Testis (tissue), 3 donors: ENCODE measurements around the gene NRN1L. TPM values are rescaled to one million over a fixed set of nuclear protein-coding genes. Genes with fewer than 3 reads are reported as not detected.

Source experiments
- DNase-seq: peaks from one replicate; pipeline ENCODE4 v3.0.0-alpha.2; 2019
- H3K27ac ChIP-seq, 2 donors: fragments of 200-600 bp; sonication (generic); one replicate each; pipeline ENCODE4 v1.5.1; 2019
- H3K27me3 ChIP-seq: fragments of 200-600 bp; sonication (generic); one replicate; pipeline ENCODE4 v1.5.1; 2019
- H3K36me3 ChIP-seq: fragments of 200-600 bp; sonication (generic); one replicate; pipeline ENCODE4 v1.5.1; 2017; ENCODE audit warnings: low read depth; ENCODE audit errors: missing control alignments
- H3K4me1 ChIP-seq: fragments of 200-600 bp; sonication (generic); one replicate; pipeline ENCODE4 v1.5.1; 2019
- H3K4me3 ChIP-seq, 2 donors: fragments of 200-600 bp; sonication (generic); one replicate each; pipeline ENCODE4 v1.5.1; 2017 to 2019
- H3K9me3 ChIP-seq: fragments of 200-600 bp; sonication (generic); one replicate; pipeline ENCODE4 v1.5.1; 2017
- CTCF ChIP-seq, 3 experiments: fragments of 450-650 bp in 2 of 3; fragments of 200-600 bp in 1 of 3; sonication (generic) in 1 of 3; IDR thresholded peaks; one replicate each; pipeline ENCODE4 v1.5.1; 2016 to 2019; ENCODE audit warnings: antibody characterized with exemption in 3 of 3, mild to moderate bottlenecking in 2 of 3, moderate library complexity in 1 of 3
- POLR2A ChIP-seq: fragments of 450-650 bp; IDR thresholded peaks from one replicate; pipeline ENCODE4 v1.6.1; 2017; ENCODE audit warnings: antibody characterized with exemption, mild to moderate bottlenecking, moderate library complexity
- WGBS, 2 donors: methylation state at CpG; one replicate each; pipeline ENCODE4 v1.1.5; 2018; 5-methylcytosine and 5-hydroxymethylcytosine counted together
- intact Hi-C: fragments of 100-400 bp; cut with DNase I; formaldehyde crosslinking; loops from one replicate; pipeline ENCODE4 v1.15.1; 2023; ENCODE audit warnings: low total_unique reads
- polyA plus RNA-seq: library from polyadenylated mRNA; stranded (reverse); fragments of 350-450 nt; fragmentation: Illumina TruSeq; extraction: RNeasy Lipid Tissue Mini Kit (QIAGEN cat#74804); gene quantifications from one replicate; pipeline ENCODE4 v1.2.3, GENCODE V29; 2014; ENCODE audit warnings: low read depth, low replicate concordance; ENCODE audit not compliant: insufficient read depth
- total RNA-seq, 2 donors: library from RNA; depleted of rRNA; stranded (reverse); fragments of >200 nt; gene quantifications; one replicate each; pipeline ENCODE4 v1.2.3, GENCODE V29; 2016

Gene NRN1L
- total and polyA plus RNA-seq, 3 donors from 2014 or later = 2.9 to 8.1 (median 4.2) TPM

DNA sequence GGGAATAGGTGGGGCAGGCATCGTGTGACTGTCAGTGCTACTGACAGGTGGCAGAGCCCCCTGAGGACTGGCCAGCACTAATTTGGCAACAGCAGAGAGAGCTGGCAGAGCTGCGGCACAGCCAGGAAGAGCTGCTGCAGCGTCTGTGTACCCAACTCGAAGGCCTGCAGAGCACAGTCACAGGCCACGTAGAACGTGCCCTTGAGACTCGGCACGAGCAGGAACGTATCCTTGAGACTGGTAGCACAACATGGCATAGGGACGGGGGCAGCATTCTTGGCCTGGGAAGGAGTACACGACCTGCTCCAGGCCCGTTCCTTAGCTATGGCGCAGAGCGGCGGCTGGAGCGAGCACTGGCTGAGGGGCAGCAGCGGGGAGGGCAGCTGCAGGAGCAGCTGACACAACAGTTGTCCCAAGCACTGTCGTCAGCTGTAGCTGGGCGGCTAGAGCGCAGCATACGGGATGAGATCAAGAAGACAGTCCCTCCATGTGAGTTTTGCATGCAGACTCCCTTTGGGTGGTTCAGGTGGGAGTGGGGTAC lies 3.0 kb upstream of the NRN1L start:
- Histone ChIP-seq H3K36me3 (no peaks in the 10 kb centered on the region), H3K4me3 (no peak overlapping the region), H3K9me3 (no peaks in the 10 kb centered on the region), H3K27ac (peak overlapping the region in 1 of 2 donors; percentile 29), H3K4me1 (peaks cover 10% of the 10 kb centered on the region), H3K27me3 (no peaks in the 10 kb centered on the region)
- peak; percentile 78 for DNase-seq
- WGBS, 2 donors = 81 to 85% methylated on average over 19 to 21 of the region's 21 CpGs
- TF ChIP-seq CTCF (IDR thresholded peaks at IDR 0.05) (no peak), POLR2A (no peak)
- intact Hi-C loops = no loop called here

GRCh38 chr16:67882374-67883145 lies 2.1 kb upstream of the NRN1L start:
- Histone ChIP-seq H3K9me3 (no peaks in the 10 kb centered on the region), H3K4me3 (no peak overlapping the region), H3K27ac (no peak overlapping the region), H3K27me3 (no peaks in the 10 kb centered on the region), H3K36me3 (no peaks in the 10 kb centered on the region), H3K4me1 (peaks cover 10% of the 10 kb centered on the region)
- intact Hi-C loops = no loop called here
- DNase-seq = no peak
- WGBS, 2 donors = 76 to 80% methylated on average over 13 to 18 of the region's 18 CpGs
- TF ChIP-seq CTCF (IDR thresholded peaks at IDR 0.05) = no peak
- TF ChIP-seq POLR2A = no peak

DNA sequence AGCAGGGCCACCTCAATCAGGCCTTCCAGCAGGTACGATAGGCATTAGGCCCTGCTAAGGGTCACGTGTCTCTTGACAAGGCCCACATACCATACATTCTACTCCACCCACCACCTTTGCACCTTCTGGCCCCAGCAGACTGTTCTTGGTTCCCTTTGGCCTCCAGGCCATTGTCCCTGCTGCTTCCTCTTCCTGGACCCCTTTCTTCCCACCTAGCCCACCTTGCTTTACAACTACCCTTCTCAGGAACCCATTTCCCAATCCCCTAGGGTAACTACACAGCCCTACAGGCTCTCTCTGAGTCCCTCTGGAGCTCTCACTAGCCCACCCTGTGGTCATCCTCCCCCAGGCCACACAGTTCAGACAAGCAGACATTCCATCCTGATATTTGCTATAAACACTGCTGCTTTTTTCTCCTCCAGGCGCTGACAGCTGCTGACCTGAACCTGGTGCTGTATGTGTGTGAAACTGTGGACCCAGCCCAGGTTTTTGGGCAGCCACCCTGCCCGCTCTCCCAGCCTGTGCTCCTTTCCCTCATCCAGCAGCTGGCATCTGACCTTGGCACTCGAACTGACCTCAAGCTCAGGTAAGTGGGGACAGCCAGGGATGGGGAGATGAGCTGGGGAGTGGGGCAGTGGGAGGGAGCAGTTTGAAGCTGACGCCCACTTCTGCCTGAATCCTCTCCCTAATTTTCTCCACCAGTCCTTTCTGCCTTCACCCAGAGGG lies 1.4 kb upstream of the NRN1L start:
- Histone ChIP-seq H3K27ac (no peak overlapping the region), H3K4me1 (peaks cover 10% of the 10 kb centered on the region), H3K9me3 (no peaks in the 10 kb centered on the region), H3K27me3 (no peaks in the 10 kb centered on the region), H3K36me3 (no peaks in the 10 kb centered on the region), H3K4me3 (no peak overlapping the region)
- TF ChIP-seq CTCF (IDR thresholded peaks at IDR 0.05) = no peak
- no peak for TF ChIP-seq POLR2A
- WGBS, 2 donors = 74 to 81% methylated on average over 5 to 6 of the region's 6 CpGs
- intact Hi-C loops = no loop called here
- no peak for DNase-seq

DNA sequence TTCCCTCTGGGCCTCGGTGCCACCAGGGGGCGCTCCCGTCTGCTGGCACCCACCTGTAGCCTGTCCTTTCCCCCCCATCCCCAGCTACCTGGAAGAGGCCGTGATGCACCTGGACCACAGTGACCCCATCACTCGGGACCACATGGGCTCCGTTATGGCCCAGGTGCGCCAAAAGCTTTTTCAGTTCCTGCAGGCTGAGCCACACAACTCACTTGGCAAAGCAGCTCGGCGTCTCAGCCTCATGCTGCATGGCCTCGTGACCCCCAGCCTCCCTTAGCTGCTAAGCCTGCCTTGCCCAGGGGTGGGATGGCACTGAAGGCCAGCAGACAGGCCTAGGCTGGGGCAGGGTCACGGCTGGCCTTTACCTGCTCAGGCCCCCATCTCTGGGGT lies 818 bp upstream of the NRN1L start:
- Histone ChIP-seq H3K36me3 (no peaks in the 10 kb centered on the region), H3K27ac (peak overlapping the region in 1 of 2 donors; percentile 10), H3K27me3 (no peaks in the 10 kb centered on the region), H3K4me3 (no peak overlapping the region), H3K9me3 (no peaks in the 10 kb centered on the region), H3K4me1 (peaks cover 10% of the 10 kb centered on the region)
- WGBS, 2 donors = 71 to 79% methylated on average over 9 to 11 of the region's 11 CpGs
- DNase-seq = peak; percentile 52
- intact Hi-C loops = no loop called here
- TF ChIP-seq POLR2A (no peak), CTCF (IDR thresholded peaks at IDR 0.05) (peak; percentile 65 to 81 (median 79))
